Stomach (tissue), 4 donors: ENCODE data around the gene ANKRD65.
"Not testable (repeated sequence)": the region's sequence is repeated elsewhere in the genome, so short reads cannot be mapped to it uniquely, and the experiment has no call there.

Experiments used
- EP300 ChIP-seq: sonication (generic); formaldehyde crosslinking; IDR thresholded peaks from one replicate; pipeline ENCODE4 v1.6.1; 2017; ENCODE audit warnings: antibody characterized with exemption
- POLR2A ChIP-seq, 4 donors: fragments of 450-650 bp; IDR thresholded peaks; one replicate each; pipeline ENCODE4 v1.6.1; 2016; ENCODE audit warnings: antibody characterized with exemption in 4 of 4, control low read depth in 2 of 4, mild to moderate bottlenecking in 1 of 4, moderate library complexity in 1 of 4
- TF ChIP-seq, protein P1 (sequence below), 7 experiments: fragments of 450-650 bp in 4 of 7; fragments of 200-600 bp in 3 of 7; sonication (generic) in 3 of 7; IDR thresholded peaks; one replicate each; pipeline ENCODE4 v1.5.1; 2016 to 2019; ENCODE audit warnings: antibody characterized with exemption in 7 of 7, control low read depth in 2 of 7, mild to moderate bottlenecking in 1 of 7

DNA sequence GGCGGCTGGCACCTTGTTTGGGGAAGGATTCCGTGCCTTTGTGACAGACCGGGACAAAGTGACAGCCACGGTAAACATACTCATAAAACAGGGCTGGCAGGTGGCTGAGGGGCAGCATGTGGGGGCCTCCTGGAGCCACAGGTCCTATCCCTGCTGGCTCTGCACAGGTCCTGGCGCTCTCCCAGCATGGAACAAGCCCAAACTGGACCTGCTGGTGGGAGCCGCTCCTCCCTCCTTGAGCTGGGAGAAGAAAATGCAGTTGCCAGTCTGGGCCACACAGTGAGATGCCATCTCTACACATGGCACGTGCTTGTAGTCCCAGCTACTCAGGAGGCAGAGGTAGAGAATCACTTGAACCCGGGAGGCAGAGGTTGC, 31.3 kb upstream of the ANKRD65 start:
- TF ChIP-seq, protein P1, sequence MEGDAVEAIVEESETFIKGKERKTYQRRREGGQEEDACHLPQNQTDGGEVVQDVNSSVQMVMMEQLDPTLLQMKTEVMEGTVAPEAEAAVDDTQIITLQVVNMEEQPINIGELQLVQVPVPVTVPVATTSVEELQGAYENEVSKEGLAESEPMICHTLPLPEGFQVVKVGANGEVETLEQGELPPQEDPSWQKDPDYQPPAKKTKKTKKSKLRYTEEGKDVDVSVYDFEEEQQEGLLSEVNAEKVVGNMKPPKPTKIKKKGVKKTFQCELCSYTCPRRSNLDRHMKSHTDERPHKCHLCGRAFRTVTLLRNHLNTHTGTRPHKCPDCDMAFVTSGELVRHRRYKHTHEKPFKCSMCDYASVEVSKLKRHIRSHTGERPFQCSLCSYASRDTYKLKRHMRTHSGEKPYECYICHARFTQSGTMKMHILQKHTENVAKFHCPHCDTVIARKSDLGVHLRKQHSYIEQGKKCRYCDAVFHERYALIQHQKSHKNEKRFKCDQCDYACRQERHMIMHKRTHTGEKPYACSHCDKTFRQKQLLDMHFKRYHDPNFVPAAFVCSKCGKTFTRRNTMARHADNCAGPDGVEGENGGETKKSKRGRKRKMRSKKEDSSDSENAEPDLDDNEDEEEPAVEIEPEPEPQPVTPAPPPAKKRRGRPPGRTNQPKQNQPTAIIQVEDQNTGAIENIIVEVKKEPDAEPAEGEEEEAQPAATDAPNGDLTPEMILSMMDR (IDR thresholded peaks at IDR 0.05) = not testable (repeated sequence)
- not testable (repeated sequence) for TF ChIP-seq POLR2A (IDR thresholded peaks at IDR 0.05); EP300
